ENCODE results near the gene CDH1. TPM values are rescaled to one million over a fixed set of nuclear protein-coding genes. Genes with fewer than 3 reads are reported as not detected.
A peak's percentile ranks its signal among the peaks of the same experiment; 100 is the strongest.

CDH1 gene
- total RNA-seq, 2 donors from 2014 or later, result 1.1 TPM; not detected in 1

- H3K9me3 ChIP-seq, result no peaks in the 10 kb centered on the region
- DNase-seq (ENCODE audit: low spot score) (no peak), ATAC-seq (ENCODE audit: insufficient number of reproducible peaks, low FRiP score, low read depth) (no peak)
- H3K4me1 ChIP-seq (ENCODE audit: control insufficient read depth in 1 of 2, low read depth in 2 of 2), result peaks cover 5 to 6% of the 10 kb centered on the region in 2 donors
- H3K27me3 ChIP-seq (replicated peaks; ENCODE audit: insufficient read depth), result no peaks in the 10 kb centered on the region
- H3K4me3 ChIP-seq, result peak overlapping the region; percentile 48
- TF ChIP-seq CTCF (IDR thresholded peaks at IDR 0.05), result no peak
- H3K36me3 ChIP-seq, result no peaks in the 10 kb centered on the region
- peak overlapping the region; percentile 7 to 56 for H3K27ac ChIP-seq
Observed at GRCh38 chr16:68823401-68824135, 86.5 kb downstream of the CDH1 start.

GRCh38 chr16:68825427-68825826 lies 88.3 kb downstream of the CDH1 start:
- DNase-seq (ENCODE audit: low spot score), result no peak
- no peak for TF ChIP-seq CTCF (IDR thresholded peaks at IDR 0.05)

GRCh38 chr16:68826652-68827051 lies 89.6 kb downstream of the CDH1 start:
- TF ChIP-seq CTCF (IDR thresholded peaks at IDR 0.05), result no peak
- no peaks in the 10 kb centered on the region for H3K9me3 ChIP-seq
- DNase-seq (ENCODE audit: low spot score) (no peak), ATAC-seq (ENCODE audit: insufficient number of reproducible peaks, low FRiP score, low read depth) (no peak)
- H3K27ac ChIP-seq, result no peak overlapping the region
- no peaks in the 10 kb centered on the region for H3K36me3 ChIP-seq
- H3K4me1 ChIP-seq (ENCODE audit: control insufficient read depth in 1 of 2, low read depth in 2 of 2), result peaks cover 5 to 6% of the 10 kb centered on the region in 2 donors
- H3K4me3 ChIP-seq, result no peak overlapping the region
- no peaks in the 10 kb centered on the region for H3K27me3 ChIP-seq (replicated peaks; ENCODE audit: insufficient read depth)

More at GRCh38 chr16:68825427-68825826, 88.3 kb downstream of the CDH1 start:
- H3K4me3 ChIP-seq, result no peak overlapping the region
- no peak overlapping the region for H3K27ac ChIP-seq
- H3K9me3 ChIP-seq, result no peaks in the 10 kb centered on the region
- no peaks in the 10 kb centered on the region for H3K27me3 ChIP-seq (replicated peaks; ENCODE audit: insufficient read depth)
- H3K4me1 ChIP-seq (ENCODE audit: control insufficient read depth in 1 of 2, low read depth in 2 of 2), result peaks cover 5 to 6% of the 10 kb centered on the region in 2 donors
- no peaks in the 10 kb centered on the region for H3K36me3 ChIP-seq
- ATAC-seq (ENCODE audit: insufficient number of reproducible peaks, low FRiP score, low read depth), result no peak

- H3K27ac ChIP-seq, result no peak overlapping the region
- H3K4me1 ChIP-seq (ENCODE audit: control insufficient read depth in 1 of 2, low read depth in 2 of 2), result no peaks in the 10 kb centered on the region
- no peak overlapping the region for H3K4me3 ChIP-seq
- TF ChIP-seq CTCF (IDR thresholded peaks at IDR 0.05), result no peak
- no peaks in the 10 kb centered on the region for H3K27me3 ChIP-seq (replicated peaks; ENCODE audit: insufficient read depth)
- H3K9me3 ChIP-seq, result no peaks in the 10 kb centered on the region
- no peaks in the 10 kb centered on the region for H3K36me3 ChIP-seq
- no peak for DNase-seq (ENCODE audit: low spot score)
- no peak for ATAC-seq (ENCODE audit: insufficient number of reproducible peaks, low FRiP score, low read depth)
Observed at GRCh38 chr16:68833251-68833650, 96.2 kb downstream of the CDH1 start.

GRCh38 chr16:68834550-68834949 lies 97.5 kb downstream of the CDH1 start:
- no peaks in the 10 kb centered on the region for H3K27me3 ChIP-seq (replicated peaks; ENCODE audit: insufficient read depth)
- no peaks in the 10 kb centered on the region for H3K4me1 ChIP-seq (ENCODE audit: control insufficient read depth in 1 of 2, low read depth in 2 of 2)
- H3K36me3 ChIP-seq, result no peaks in the 10 kb centered on the region
- H3K4me3 ChIP-seq, result no peak overlapping the region
- TF ChIP-seq CTCF (IDR thresholded peaks at IDR 0.05), result no peak
- no peaks in the 10 kb centered on the region for H3K9me3 ChIP-seq
- H3K27ac ChIP-seq, result no peak overlapping the region
- ATAC-seq (ENCODE audit: insufficient number of reproducible peaks, low FRiP score, low read depth) (no peak), DNase-seq (ENCODE audit: low spot score) (no peak)

Data from thoracic aorta (tissue), 2 donors.